ENCODE data around the gene RAB8B. TPM values are rescaled to one million over a fixed set of nuclear protein-coding genes. Genes with fewer than 3 reads are reported as not detected.

Gene RAB8B
- total RNA-seq, 2 donors from 2014 or later, result 7.4 to 18.0 TPM

DNA sequence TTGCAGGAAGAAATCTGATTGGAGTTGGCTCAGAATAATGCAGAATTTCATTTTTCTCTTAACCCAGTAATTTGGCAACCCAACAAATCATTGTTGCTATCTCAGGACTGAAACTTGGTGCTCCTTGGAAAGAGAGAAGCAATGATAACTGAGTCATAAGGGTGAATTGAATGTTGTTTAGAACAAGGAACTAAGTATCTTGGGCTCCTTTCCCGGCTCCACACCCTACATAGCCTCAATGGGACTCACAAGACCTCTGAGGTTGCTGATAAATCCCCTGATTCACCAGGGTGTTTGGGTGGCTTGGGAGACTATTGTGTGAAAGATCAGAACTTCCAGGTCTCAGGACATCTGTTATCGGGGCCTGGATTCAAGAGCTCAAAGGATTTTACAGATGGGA is 7.8 kb upstream of the RAB8B start:
- H3K9me3 ChIP-seq, result no peaks in the 10 kb centered on the region
- H3K4me1 ChIP-seq, result no peaks in the 10 kb centered on the region
- no peak overlapping the region for H3K9ac ChIP-seq (ENCODE audit: low read depth in 2 of 2, low read length in 2 of 2)
- TF ChIP-seq, protein P1, sequence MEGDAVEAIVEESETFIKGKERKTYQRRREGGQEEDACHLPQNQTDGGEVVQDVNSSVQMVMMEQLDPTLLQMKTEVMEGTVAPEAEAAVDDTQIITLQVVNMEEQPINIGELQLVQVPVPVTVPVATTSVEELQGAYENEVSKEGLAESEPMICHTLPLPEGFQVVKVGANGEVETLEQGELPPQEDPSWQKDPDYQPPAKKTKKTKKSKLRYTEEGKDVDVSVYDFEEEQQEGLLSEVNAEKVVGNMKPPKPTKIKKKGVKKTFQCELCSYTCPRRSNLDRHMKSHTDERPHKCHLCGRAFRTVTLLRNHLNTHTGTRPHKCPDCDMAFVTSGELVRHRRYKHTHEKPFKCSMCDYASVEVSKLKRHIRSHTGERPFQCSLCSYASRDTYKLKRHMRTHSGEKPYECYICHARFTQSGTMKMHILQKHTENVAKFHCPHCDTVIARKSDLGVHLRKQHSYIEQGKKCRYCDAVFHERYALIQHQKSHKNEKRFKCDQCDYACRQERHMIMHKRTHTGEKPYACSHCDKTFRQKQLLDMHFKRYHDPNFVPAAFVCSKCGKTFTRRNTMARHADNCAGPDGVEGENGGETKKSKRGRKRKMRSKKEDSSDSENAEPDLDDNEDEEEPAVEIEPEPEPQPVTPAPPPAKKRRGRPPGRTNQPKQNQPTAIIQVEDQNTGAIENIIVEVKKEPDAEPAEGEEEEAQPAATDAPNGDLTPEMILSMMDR (IDR thresholded peaks at IDR 0.05), result no peak
- no peaks in the 10 kb centered on the region for H3K36me3 ChIP-seq
- intact Hi-C loops (cut with DNase I), result no loop called here
- H3K4me3 ChIP-seq, result no peak overlapping the region
- no peak for DNase-seq
- no peak overlapping the region for H3K27ac ChIP-seq
- no peaks in the 10 kb centered on the region for H3K27me3 ChIP-seq

DNA sequence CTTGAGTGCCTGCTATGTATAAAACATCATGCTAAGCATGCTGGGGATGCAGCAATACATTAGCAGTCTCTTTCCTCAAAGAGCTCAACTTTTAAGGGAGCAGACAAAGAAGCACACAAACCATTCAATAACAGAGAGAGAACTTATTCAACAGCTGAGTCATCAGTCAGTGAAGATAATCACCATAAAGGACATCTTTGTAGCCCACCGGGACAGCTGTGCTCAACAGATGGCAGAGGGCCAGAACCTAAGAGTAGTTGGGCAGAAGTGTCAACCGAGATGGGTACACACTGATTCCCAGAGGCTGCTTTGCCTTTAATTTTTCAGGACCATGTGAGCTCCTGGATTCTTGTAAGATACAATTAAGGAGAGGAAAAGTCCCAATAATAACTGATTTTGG is 4.2 kb upstream of the RAB8B start:
- no peak for DNase-seq
- Histone ChIP-seq H3K27ac (no peak overlapping the region), H3K27me3 (no peaks in the 10 kb centered on the region), H3K9ac (ENCODE audit: low read depth in 2 of 2, low read length in 2 of 2) (no peak overlapping the region), H3K4me3 (no peak overlapping the region), H3K4me1 (no peaks in the 10 kb centered on the region), H3K9me3 (no peaks in the 10 kb centered on the region), H3K36me3 (no peaks in the 10 kb centered on the region)
- intact Hi-C loops (cut with DNase I), result no loop called here
- TF ChIP-seq, protein P1 (IDR thresholded peaks at IDR 0.05), result no peak

DNA sequence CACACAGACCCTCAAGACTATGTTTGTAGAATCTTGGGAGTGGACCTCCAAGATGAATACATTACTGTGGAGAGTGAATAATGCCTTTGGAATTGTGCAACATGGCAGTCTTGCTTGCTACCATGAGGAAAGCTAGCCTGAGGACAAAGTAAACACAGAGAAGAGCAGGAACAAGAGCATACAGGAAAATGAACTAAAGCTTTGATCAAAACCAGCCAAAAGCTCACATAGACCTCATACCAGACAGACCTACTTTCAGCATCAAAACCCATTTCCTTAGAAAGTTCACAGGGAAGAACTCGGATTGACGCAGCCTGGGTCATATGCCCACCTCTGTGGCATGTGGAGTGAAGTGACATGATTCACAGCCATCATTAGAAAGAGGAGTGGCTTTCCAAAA is 3.3 kb upstream of the RAB8B start:
- Histone ChIP-seq H3K27me3 (no peaks in the 10 kb centered on the region), H3K27ac (no peak overlapping the region), H3K4me3 (no peak overlapping the region), H3K9me3 (no peaks in the 10 kb centered on the region), H3K9ac (ENCODE audit: low read depth in 2 of 2, low read length in 2 of 2) (no peak overlapping the region), H3K36me3 (no peaks in the 10 kb centered on the region), H3K4me1 (no peaks in the 10 kb centered on the region)
- TF ChIP-seq, protein P1 (IDR thresholded peaks at IDR 0.05), result no peak
- DNase-seq, result no peak
- intact Hi-C loops (cut with DNase I), result no loop called here

DNA sequence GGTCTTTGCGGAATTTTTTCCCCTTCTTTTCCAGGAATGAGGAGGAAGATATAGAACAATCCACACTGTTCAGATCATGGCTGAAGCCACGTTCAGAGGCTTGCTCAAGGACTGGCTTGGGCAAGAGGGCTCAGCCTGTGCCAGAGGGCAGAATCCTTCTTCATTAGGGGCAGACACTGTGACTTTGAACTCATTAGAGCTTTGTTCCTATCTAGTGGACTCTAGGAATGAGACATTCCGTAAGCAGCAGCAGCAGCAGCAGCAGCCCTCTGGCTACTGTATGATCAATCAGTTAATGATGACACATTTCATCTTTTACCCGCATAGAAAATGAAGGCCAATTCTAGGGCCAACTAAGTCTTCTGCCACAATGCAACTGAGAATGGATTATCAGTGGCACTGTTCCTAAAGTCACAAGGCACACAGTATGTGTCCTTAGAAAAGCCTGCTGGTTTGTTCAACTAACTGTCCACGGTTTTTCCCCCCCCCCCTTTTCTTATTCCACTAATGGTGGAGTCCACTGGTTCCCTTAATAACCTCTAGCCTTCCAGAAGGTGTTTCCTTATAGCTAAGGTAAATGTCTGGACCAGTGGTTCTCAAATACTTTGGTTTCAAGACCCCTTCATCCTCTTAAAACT is 1.7 kb upstream of the RAB8B start:
- intact Hi-C loops (cut with DNase I), result no loop called here
- Histone ChIP-seq H3K4me1 (no peaks in the 10 kb centered on the region), H3K9me3 (no peaks in the 10 kb centered on the region), H3K4me3 (no peak overlapping the region), H3K9ac (ENCODE audit: low read depth in 2 of 2, low read length in 2 of 2) (no peak overlapping the region), H3K36me3 (no peaks in the 10 kb centered on the region), H3K27me3 (no peaks in the 10 kb centered on the region), H3K27ac (no peak overlapping the region)
- no peak for DNase-seq
- TF ChIP-seq, protein P1 (IDR thresholded peaks at IDR 0.05), result no peak

DNA sequence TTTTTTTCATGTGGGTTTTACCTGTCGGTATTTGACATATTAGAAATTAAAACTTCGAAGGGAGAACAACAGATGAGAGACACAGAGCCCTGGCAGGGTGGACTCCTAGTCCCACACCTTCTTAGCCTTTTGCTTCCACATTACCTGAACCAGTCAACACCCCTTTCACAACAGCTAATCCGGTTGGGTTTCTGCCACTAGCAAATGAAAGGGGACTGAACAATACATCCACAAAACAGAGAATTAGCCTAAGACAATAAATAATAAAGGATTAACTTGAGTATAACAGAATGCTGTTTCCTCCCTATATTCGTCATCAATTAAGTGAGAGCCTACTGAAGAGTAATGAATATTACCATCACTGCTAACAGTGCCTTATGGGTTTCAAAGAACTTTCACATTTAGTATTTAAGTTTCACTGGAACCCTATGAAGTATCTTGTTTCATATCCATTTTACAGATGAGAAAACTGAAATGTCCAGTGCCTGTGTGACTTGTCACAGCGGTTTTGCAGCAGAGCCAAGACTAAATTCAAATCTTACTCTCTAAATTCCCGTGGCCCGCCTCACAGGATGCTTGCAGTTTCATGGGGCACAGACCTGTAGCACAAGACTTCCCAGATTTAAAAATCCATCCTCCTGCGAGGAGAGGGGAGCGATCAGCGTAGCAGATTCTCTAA is 1.0 kb upstream of the RAB8B start:
- Histone ChIP-seq H3K9ac (ENCODE audit: low read depth in 2 of 2, low read length in 2 of 2) (peak overlapping the region; percentile 56 to 67), H3K4me3 (peak overlapping the region; percentile 56), H3K27me3 (no peaks in the 10 kb centered on the region), H3K36me3 (no peaks in the 10 kb centered on the region), H3K9me3 (no peaks in the 10 kb centered on the region), H3K27ac (peak overlapping the region; percentile 65), H3K4me1 (no peaks in the 10 kb centered on the region)
- no peak for DNase-seq
- intact Hi-C loops (cut with DNase I), result no loop called here
- TF ChIP-seq, protein P1 (IDR thresholded peaks at IDR 0.05), result no peak
